Spleen (tissue), 7 donors: ENCODE results near the gene DOCK2.

Experiments
- POLR2A ChIP-seq, 3 donors: fragments of 450-650 bp; IDR thresholded peaks; one replicate each; pipeline ENCODE4 v1.5.1; 2017; ENCODE audit warnings: antibody characterized with exemption in 3 of 3, mild to moderate bottlenecking in 1 of 3
- POLR2AphosphoS5 ChIP-seq, 3 donors: sonication (generic); formaldehyde crosslinking; IDR thresholded peaks; one replicate each; pipeline ENCODE4 v1.5.1; 2017; ENCODE audit warnings: antibody characterized with exemption in 3 of 3
- TF ChIP-seq, protein P1 (sequence below), 11 experiments: fragments of 200-600 bp in 7 of 11; fragments of 450-650 bp in 4 of 11; sonication (generic) in 4 of 11; IDR thresholded peaks in 8 of 11; conservative IDR thresholded peaks in 3 of 11; 1 replicate in 7 of 11; 2 replicates in 4 of 11; pipeline versions ENCODE4 v1.4.0 to v1.8.0; 2016 to 2021; ENCODE audit warnings: antibody characterized with exemption in 11 of 11, inconsistent platforms in 4 of 11, mild to moderate bottlenecking in 1 of 11
- donor health status: DM: no; HTN: no; CAD: no; lungs with moderate emphysema.
- donor health status: DM: no; HTN: no; CAD: no.
- donor health status: DM: no; HTN: no; CAD: no.

DNA sequence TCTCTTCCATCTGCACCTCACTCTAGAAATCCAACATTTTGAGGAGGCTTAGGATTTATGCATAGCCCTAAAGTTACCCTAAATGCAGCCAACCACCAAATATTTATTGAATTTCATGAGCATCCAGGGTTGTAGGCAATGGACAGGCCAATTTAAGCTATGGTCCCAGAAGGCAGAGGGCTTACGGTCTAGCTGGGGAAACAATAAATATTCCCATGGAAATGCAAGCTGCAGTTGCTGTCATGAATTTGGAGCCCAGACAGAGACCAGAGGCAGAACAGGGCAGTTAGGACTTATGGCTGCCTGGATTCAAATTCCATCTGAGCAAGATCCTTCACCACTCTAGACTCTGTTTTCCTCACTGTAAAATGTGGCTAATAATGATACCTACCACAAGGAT, 352.3 kb downstream of the DOCK2 start:
- TF ChIP-seq, protein P1, sequence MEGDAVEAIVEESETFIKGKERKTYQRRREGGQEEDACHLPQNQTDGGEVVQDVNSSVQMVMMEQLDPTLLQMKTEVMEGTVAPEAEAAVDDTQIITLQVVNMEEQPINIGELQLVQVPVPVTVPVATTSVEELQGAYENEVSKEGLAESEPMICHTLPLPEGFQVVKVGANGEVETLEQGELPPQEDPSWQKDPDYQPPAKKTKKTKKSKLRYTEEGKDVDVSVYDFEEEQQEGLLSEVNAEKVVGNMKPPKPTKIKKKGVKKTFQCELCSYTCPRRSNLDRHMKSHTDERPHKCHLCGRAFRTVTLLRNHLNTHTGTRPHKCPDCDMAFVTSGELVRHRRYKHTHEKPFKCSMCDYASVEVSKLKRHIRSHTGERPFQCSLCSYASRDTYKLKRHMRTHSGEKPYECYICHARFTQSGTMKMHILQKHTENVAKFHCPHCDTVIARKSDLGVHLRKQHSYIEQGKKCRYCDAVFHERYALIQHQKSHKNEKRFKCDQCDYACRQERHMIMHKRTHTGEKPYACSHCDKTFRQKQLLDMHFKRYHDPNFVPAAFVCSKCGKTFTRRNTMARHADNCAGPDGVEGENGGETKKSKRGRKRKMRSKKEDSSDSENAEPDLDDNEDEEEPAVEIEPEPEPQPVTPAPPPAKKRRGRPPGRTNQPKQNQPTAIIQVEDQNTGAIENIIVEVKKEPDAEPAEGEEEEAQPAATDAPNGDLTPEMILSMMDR (IDR thresholded peaks at IDR 0.05 in 8 of 11, conservative IDR thresholded peaks at IDR 0.05 in 3 of 11) = no peak
- TF ChIP-seq POLR2A (IDR thresholded peaks at IDR 0.05) = no peak
- no peak for TF ChIP-seq POLR2AphosphoS5 (IDR thresholded peaks at IDR 0.05)
